Breast epithelium (tissue), 3 donors: Measurements from ENCODE around the gene DDOST.

Source experiments
- CTCF ChIP-seq, 3 donors: fragments of 450-650 bp; IDR thresholded peaks; one replicate each; pipeline ENCODE4 v1.5.1; 2016 to 2017; ENCODE audit warnings: antibody characterized with exemption in 3 of 3, mild to moderate bottlenecking in 3 of 3, moderate library complexity in 3 of 3
- POLR2A ChIP-seq: fragments of 450-650 bp; IDR thresholded peaks from one replicate; pipeline ENCODE4 v1.6.1; 2016; ENCODE audit warnings: antibody characterized with exemption, mild to moderate bottlenecking, moderate library complexity
- POLR2AphosphoS5 ChIP-seq, 3 donors: sonication (generic); formaldehyde crosslinking; IDR thresholded peaks; one replicate each; pipeline ENCODE4 v1.6.1; 2017; ENCODE audit warnings: antibody characterized with exemption in 3 of 3

DNA sequence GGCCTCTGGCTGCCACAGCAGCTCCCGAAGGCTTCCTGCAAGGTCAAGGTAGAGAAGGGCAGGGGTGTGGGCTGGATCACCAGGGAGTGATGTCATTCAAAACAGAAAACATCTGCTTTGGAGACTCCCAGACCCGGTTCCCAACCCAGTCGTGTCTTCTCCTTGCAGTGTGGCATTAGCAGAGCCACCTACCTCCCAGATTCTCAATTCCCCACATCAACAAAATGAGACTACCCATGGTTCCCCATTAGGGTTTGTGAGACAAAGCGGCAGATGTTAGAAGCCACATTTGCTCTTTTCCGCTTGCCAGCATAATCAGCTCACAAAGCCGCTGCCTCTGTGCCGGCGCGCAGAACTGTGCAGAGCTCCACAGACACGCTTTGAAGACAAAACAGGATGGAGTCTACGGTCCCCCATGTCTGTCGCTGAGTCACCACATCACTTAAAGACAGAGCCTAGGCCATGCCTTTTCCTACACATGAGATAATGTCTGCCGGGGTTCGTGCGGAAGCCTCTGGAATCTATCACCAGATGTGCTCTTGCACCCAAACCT, 44.1 kb upstream of the DDOST start:
- TF ChIP-seq POLR2A (no peak), CTCF (IDR thresholded peaks at IDR 0.05) (no peak), POLR2AphosphoS5 (IDR thresholded peaks at IDR 0.05) (no peak)
